Measurements from ENCODE around the gene CACTIN.

The CACTIN gene

DNA sequence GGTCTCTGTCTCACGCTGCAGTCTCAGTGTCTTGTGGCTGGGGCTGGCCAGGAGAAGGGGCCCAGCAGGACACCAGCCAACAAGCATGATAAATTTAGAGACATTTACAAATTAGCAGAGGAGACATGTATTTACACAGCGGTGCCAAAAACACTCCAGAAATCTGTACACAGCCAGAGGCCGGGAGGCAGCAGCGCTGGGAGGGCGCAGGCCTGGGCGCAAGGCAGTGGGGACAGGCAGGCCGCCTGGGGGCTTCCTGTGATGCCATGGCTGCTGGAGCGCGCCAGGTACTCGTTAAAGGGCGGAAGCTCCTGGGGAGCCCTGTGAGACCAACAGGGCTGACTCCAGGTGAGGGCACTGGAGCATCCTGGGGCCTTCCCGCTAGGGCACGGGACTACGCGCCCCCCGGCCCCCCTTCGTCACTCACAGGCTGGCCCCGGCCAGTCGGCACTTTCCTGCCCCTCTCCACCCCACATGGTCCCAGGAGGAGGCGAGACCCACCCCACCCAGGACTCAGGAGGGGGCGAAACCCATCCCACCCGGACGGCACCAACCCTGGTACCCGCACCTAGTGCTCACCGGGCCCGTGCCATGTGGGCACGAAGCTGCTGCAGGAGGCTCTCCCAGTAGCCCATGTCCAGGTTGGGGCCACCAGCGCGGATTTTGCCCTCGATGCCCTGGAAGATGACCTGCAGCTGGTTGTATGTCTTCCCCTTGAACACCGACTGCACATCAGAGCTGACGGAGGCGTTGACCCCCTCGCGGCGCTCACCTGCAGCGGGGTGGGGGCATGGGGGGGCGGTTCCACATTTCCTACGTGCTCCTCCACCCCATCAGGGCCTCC lies 12.6 kb downstream of the CACTIN start:
- Mint-ChIP-seq H3K9me3 (no peaks in the 10 kb centered on the region), H3K27me3 (no peaks in the 10 kb centered on the region), H3K27ac (ENCODE audit: low read depth) (no peak overlapping the region), H3K36me3 (ENCODE audit: insufficient read depth) (peaks cover 11% of the 10 kb centered on the region), H3K4me3 (no peak overlapping the region), H3K4me1 (no peaks in the 10 kb centered on the region)
- DNase-seq (ENCODE audit: low spot score in 2 of 2) (no peak), ATAC-seq (replicated peaks; ENCODE audit: extremely low read depth, poor library complexity, severe bottlenecking) (no peak)

DNA sequence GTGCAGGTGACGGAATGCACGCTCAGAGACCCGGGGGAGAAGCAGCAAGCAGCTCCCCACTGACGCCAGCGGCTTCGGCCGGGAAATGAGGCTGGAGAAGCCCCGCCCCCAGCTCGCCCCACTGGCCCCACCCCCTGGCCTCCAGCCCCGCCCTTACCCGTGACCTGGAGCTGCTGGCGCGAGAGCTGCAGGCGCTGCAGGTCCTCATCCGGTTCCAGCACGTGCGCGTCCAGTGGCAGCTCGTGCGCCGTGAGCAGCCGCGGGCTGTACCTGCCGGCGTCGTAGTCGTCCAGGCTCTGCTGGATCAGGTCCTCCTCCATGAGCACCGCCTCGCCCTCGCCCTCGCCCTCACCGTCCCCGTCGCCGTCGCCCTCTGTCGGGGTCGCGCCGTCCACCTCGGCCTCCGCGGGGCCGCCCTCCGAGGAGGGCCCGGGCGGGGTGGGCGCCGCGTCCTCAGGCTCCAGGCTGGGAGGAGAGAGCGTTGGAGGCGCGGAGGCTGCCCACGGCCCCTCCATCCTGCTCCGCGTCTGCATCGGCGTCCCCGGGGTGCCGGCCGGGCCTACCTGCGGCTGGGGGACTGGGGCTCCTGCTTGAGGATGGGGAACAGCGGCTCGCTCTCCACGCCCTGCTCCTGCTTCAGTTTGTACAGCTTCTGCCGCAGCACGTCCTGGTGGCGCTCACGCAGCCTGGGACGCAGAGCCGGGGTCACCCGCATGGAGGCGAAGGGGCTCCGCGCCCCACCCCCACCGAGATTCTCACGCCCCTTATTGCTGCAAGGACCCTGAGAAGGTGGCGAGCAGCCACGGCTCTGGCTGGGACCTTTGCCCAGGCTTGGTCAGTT lies 13.5 kb downstream of the CACTIN start:
- Mint-ChIP-seq H3K4me1 (peaks cover 3% of the 10 kb centered on the region), H3K27me3 (no peaks in the 10 kb centered on the region), H3K36me3 (ENCODE audit: insufficient read depth) (peaks cover 11% of the 10 kb centered on the region), H3K4me3 (no peak overlapping the region), H3K27ac (ENCODE audit: low read depth) (no peak overlapping the region), H3K9me3 (no peaks in the 10 kb centered on the region)
- ATAC-seq (replicated peaks; ENCODE audit: extremely low read depth, poor library complexity, severe bottlenecking): no peak
- no peak for DNase-seq (ENCODE audit: low spot score in 2 of 2)

DNA sequence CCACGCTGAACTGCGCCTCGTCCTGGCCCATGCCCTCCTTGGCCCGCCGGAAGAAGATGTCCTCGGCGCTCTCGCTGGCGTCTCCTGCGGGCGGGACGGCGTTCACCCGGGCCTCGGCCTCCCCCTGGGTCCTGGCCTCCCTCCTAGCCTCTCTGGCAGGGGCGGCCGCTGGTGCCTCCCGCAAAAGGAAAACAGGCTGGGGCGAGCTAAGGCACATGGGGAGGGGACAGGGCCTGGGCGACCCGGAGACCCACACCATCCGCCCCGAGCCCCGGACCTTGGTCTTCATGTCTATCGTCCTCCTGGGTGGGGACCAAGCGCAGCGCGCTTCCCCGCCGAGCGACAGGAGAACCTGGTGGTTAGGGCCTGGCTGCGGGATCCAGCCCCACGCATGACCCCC lies 14.3 kb downstream of the CACTIN start:
- Mint-ChIP-seq H3K27me3 (no peaks in the 10 kb centered on the region), H3K36me3 (ENCODE audit: insufficient read depth) (peaks cover 10% of the 10 kb centered on the region), H3K27ac (ENCODE audit: low read depth) (no peak overlapping the region), H3K4me3 (no peak overlapping the region), H3K4me1 (peaks cover 8% of the 10 kb centered on the region), H3K9me3 (no peaks in the 10 kb centered on the region)
- DNase-seq (ENCODE audit: low spot score in 2 of 2) (no peak), ATAC-seq (replicated peaks; ENCODE audit: extremely low read depth, poor library complexity, severe bottlenecking) (no peak)

DNA sequence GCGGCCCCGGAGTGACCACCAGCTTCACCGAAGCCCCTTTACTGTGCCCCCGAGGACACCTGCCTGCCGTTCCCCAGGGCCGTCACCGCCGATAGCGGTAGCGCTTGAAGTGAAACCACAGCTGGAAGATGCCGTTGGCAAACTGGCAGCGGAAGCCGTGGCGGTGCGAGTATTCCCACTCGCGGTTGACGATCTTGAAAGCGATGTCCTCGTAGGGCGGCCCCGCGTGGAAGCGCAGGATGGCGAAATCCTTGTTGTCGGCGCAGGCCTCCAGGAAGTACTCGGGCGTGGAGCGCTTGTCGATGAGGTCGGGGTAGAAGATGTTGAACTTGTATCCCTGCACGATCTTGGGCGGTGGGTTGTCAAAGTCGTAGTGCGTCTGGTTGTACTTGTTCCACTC lies 14.7 kb downstream of the CACTIN start:
- Mint-ChIP-seq H3K9me3 (no peaks in the 10 kb centered on the region), H3K27me3 (no peaks in the 10 kb centered on the region), H3K4me3 (no peak overlapping the region), H3K4me1 (peaks cover 8% of the 10 kb centered on the region), H3K36me3 (ENCODE audit: insufficient read depth) (peaks cover 7% of the 10 kb centered on the region), H3K27ac (ENCODE audit: low read depth) (no peak overlapping the region)
- ATAC-seq (replicated peaks; ENCODE audit: extremely low read depth, poor library complexity, severe bottlenecking) (no peak), DNase-seq (ENCODE audit: low spot score in 2 of 2) (no peak)

DNA sequence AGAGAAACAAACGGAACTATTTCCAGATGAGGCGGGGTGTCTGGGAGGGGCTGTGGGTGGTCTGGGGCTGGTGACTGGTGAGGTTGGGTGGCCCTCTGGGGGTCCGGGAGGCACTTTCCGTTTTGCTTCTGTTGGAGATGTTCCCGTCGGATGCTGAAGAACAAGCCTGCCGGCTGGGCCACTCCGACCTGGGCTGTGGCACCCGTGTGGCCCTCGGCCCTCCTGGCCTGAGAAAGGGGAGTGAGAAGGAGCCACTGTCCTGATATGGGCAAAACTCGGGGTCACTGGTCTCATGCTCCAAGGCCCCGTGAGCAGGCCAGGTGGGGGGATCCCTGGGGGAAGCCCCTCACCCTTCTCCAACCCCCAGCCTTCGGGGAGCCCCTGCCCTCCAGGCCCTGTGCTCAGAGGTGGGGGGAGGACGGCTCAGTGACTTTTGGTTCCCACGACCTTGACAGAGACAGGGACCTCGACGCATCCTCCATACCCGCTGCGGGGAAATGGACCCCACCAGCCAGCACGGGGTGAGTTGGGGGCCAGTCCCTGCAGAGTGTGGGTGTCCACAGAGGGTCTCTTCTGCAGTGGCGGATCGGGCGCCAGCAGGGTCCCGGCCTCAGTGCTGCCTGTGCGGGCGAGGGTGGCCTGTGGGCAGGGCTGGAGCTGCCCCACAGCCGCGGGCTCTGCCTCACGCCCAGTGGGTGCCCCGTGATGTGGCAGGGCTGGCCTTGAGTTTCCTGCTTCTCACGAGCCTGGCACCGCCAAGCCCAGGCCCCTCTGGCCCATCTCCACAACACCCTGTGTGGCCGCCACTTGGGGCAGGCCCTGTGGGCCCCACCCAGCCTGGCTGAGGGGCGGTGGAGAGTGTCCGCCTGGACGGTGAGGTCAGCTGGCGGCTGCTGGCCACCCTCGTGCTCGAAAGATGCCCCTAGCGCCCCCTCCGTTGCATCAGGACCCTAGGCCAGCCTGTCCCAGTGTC lies 15.6 kb downstream of the CACTIN start:
- Mint-ChIP-seq H3K4me3 (no peak overlapping the region), H3K36me3 (ENCODE audit: insufficient read depth) (peaks cover 7% of the 10 kb centered on the region), H3K27me3 (no peaks in the 10 kb centered on the region), H3K27ac (ENCODE audit: low read depth) (no peak overlapping the region), H3K9me3 (no peaks in the 10 kb centered on the region), H3K4me1 (peaks cover 8% of the 10 kb centered on the region)
- DNase-seq (ENCODE audit: low spot score in 2 of 2): no peak
- ATAC-seq (replicated peaks; ENCODE audit: extremely low read depth, poor library complexity, severe bottlenecking): no peak

DNA sequence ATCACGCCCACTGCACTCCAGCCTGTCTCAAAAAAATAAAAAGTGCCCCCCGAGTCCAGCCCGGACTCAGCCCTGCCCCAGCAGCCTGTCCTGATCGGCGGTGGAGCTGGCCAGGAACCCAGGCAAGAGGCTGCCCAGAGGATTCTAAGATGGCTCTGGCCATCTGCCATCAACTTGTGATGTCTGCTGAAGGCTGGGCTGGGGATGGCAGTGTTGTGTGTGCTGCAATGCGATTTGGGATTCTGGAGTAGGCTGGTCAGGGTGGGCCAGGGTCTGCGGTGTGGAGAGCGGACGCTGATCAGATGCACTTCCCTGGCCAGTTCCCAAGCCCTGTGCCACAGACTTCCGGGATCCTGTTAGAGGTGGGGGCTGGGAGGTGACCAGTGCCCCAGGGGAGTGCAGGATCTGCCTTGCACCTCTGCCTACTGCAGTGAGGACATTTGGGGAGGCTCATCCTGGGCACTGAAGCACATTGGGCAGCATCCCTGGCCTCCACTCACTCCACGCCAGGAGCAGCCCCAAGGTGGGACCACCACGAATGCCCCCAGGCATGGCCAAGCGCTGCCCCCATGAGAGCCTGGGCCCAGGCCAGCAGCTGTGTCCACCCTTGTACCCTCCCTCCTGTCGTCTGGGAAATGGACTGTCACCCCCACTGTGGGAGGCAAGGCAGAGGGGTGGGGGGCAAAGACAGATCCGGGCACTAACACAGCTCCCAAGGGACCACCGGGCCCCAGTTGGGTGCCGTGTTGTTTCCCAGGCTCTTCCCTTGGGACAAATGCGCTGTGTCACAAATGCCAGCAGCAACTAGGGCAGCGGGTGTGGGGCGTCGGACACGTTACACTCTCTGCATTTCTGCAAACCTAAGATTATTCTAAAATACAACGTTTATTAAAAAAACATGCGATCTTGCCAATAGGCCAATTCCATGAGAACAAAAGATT lies 16.5 kb downstream of the CACTIN start:
- peaks cover 7% of the 10 kb centered on the region for H3K36me3 Mint-ChIP-seq (ENCODE audit: insufficient read depth)
- no peaks in the 10 kb centered on the region for H3K9me3 Mint-ChIP-seq
- H3K4me1 Mint-ChIP-seq: peaks cover 8% of the 10 kb centered on the region
- DNase-seq (ENCODE audit: low spot score in 2 of 2) (no peak), ATAC-seq (replicated peaks; ENCODE audit: extremely low read depth, poor library complexity, severe bottlenecking) (no peak)
- no peaks in the 10 kb centered on the region for H3K27me3 Mint-ChIP-seq
- H3K4me3 Mint-ChIP-seq: no peak overlapping the region
- no peak overlapping the region for H3K27ac Mint-ChIP-seq (ENCODE audit: low read depth)

DNA sequence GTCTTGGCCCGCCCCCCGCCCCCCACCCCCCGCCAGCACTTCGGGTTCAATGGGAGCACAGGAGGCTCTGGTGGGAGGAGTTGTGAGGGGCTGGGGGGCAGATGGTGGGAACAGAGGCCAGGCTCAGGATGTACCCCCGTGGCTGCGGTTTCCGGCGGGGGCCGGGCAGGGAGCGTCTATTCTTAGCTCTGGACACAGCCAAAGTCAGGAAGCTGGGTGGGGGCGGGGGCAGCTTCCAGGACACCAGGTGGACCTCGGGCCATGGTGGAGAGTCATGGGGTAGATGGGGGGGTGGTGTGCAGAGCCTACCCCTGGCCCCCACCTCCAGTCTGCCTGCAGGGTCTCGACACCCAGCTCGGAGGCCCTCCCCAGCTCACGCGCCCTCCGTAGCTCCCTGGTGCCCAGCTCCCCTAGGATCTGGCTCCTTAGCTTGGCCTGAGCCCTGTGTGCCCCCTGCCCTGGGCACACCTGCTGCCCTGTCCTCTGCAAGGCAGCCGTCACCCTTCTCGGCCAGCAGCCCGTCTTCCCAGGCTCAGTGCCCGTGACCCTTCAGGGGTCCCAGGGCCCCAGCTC lies 17.8 kb downstream of the CACTIN start:
- H3K27me3 Mint-ChIP-seq: no peaks in the 10 kb centered on the region
- H3K4me1 Mint-ChIP-seq: peaks cover 8% of the 10 kb centered on the region
- no peak overlapping the region for H3K4me3 Mint-ChIP-seq
- peaks cover 7% of the 10 kb centered on the region for H3K36me3 Mint-ChIP-seq (ENCODE audit: insufficient read depth)
- no peaks in the 10 kb centered on the region for H3K9me3 Mint-ChIP-seq
- H3K27ac Mint-ChIP-seq (ENCODE audit: low read depth): no peak overlapping the region
- no peak for ATAC-seq (replicated peaks; ENCODE audit: extremely low read depth, poor library complexity, severe bottlenecking)
- DNase-seq (ENCODE audit: low spot score in 2 of 2): no peak

DNA sequence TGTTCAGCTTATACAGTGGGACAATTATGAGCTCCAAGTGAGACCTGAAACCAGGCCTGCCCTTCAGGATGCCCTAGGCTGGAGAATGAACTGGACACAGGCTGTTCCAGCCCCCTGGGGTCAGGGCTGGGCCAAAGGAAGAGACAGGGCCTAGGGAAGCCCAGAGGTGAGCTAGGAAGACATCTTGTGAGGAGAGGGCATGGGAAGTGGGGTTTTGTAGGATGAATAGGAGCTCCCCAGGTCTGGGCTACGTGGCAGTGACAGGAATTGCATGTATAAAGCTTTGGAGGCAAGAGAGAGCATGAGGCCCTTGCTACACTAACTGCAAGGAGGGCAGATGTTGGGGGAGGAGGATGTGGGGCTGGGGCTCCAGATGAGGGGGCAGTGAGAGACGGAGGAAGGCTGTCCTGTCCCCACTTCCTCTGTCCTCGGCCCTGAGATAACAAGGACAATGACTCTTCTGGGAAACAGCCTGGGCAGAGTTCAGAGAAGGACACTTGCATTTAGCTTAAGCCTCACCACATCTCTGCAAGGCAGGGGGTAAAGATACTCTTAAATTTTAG lies 18.4 kb downstream of the CACTIN start:
- no peak for ATAC-seq (replicated peaks; ENCODE audit: extremely low read depth, poor library complexity, severe bottlenecking)
- peak overlapping the region; percentile 40 for H3K4me3 Mint-ChIP-seq
- H3K36me3 Mint-ChIP-seq (ENCODE audit: insufficient read depth): peaks cover 7% of the 10 kb centered on the region
- peaks cover 8% of the 10 kb centered on the region for H3K4me1 Mint-ChIP-seq
- no peak for DNase-seq (ENCODE audit: low spot score in 2 of 2)
- H3K27ac Mint-ChIP-seq (ENCODE audit: low read depth): no peak overlapping the region
- H3K9me3 Mint-ChIP-seq: no peaks in the 10 kb centered on the region
- no peaks in the 10 kb centered on the region for H3K27me3 Mint-ChIP-seq

DNA sequence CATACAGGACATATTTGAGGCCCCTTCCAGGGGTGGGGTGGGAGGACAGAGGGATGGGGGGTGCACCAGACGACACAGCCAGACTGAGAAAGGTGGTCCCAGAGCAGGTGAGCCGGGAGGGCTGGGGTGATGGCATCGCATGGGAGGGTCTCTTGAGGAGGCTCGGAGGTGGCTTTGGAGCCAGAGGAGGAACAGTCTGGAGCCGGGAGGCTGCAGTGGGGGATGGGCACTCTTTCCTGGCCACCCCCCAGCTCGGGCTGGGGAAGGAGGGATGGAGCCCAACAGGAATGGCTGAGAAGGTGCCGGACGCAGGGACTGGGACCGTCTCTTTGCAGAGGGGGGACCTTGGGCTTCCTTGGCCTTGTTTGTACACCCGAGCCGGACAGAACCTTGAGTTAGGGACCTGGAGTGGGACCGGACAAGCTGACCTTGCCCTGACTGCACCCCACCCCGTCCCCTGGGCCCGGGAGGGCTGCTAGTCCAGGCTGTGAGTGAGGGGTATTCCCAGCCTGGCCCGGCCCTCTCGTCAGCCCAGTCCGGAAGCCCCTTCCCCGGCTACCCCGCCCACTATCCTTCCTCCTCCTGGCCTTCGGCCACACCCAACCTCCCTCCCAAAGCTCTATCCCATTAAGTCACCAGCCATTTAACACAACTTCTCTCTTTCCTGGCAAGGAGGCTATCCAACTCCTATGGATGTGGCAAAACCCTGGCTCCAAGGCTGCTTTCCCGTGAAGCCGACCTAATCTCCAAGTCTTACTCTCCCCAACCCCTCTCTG lies 19.1 kb downstream of the CACTIN start:
- Mint-ChIP-seq H3K9me3 (no peaks in the 10 kb centered on the region), H3K4me3 (peak overlapping the region; percentile 40), H3K4me1 (peaks cover 8% of the 10 kb centered on the region), H3K27ac (ENCODE audit: low read depth) (no peak overlapping the region), H3K36me3 (ENCODE audit: insufficient read depth) (peaks cover 7% of the 10 kb centered on the region), H3K27me3 (no peaks in the 10 kb centered on the region)
- no peak for DNase-seq (ENCODE audit: low spot score in 2 of 2)
- no peak for ATAC-seq (replicated peaks; ENCODE audit: extremely low read depth, poor library complexity, severe bottlenecking)

DNA sequence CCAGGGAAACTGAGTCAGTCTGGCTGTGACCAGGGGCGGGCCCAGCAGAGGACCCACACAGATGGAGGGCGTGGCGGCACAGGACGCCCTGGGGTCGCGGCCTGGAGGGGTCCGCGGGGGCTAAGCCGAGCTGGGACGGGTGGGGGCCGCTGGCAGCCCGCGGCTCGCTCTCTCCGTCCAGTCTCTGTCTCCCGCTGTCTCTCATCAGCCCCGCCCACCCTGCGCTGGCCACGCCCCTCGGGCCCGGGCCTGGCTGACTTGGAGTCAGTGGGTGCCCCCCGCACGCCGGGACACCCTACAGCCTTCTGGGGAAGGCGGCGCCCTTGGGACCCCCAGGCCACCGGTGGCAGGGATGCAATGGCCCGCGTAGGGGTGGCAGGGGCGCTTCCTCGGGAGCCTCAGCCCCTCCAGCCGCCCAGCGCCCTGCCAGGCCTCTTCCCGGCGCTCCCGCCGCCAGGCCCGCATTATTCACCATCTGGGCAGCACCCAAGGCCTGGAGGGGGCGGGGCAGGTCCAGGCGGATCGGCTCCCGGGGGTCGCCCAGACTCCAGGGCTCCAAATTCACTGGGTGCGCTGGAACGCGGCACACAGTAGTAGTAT lies 19.8 kb downstream of the CACTIN start, which contains the start of gene TBXA2R:
Gene TBXA2R (minus strand): TSS at position 186 of the 600 bp plus-strand sequence. CDS start 6,241 bp downstream, outside the sequence.
- Mint-ChIP-seq H3K36me3 (ENCODE audit: insufficient read depth) (peaks cover 2% of the 10 kb centered on the region), H3K9me3 (no peaks in the 10 kb centered on the region), H3K27me3 (no peaks in the 10 kb centered on the region), H3K27ac (ENCODE audit: low read depth) (no peak within 1 kb of the TSS), H3K4me1 (peaks cover 8% of the 10 kb centered on the region), H3K4me3 (peak within 1 kb of the TSS; percentile 40)
- DNase-seq (ENCODE audit: low spot score in 2 of 2): no peak
- ATAC-seq (replicated peaks; ENCODE audit: extremely low read depth, poor library complexity, severe bottlenecking): no peak
